HG02885 (cell line): ENCODE results near the gene NBL1.

ENCODE experiments used
- ATAC-seq: cut with Tn5 transposase; IDR thresholded peaks from one replicate; pipeline ENCODE4 v1.9.1; 2021; ENCODE audit warnings: mild to moderate bottlenecking; ENCODE audit not compliant: unreplicated experiment, poor library complexity

NBL1 gene, protein sequence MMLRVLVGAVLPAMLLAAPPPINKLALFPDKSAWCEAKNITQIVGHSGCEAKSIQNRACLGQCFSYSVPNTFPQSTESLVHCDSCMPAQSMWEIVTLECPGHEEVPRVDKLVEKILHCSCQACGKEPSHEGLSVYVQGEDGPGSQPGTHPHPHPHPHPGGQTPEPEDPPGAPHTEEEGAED

DNA sequence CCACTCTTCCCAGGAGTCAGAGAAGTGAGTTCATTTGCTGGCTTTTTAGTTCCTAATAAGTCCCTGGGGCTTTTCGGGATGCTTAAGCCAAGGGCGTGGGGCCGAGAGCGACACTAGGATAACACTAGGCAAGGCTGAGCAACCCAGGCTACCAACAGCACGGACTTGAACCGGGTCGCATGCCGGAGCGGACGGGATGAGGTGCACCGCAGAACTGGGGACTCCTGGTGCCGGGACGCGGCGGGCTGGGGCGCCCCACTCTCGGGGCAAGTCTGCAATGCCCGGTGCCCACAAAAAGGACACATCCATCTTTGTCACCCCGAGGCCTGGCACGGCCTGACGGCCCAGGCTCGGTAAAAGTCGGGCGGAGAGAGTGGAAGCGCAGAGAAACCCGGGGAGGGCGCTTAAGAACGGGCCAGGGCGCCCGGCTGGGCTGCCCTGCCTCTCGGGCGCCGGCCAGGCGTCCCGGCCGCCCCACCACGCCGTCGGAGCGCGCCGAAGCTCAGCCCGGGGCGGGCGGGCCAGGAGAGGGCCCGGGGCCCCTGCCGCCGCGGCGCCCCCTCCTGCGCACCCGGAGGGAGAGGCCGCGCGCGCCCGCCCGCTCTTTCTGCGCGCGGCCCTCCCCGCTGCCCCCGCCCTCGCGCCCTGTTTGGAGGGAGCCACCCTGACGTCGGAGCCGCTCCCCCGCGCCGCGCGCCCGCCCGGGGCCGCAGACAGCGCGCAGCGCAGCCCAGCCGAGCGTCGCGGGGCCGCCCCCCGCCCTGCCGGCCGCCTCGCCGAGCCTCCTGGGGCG, at the start of gene NBL1:
TSS of gene NBL1 (plus strand) at position 710 of the 793 bp plus-strand sequence. CDS start 10,720 bp downstream, outside the sequence.
- ATAC-seq, result peak; percentile 59

DNA sequence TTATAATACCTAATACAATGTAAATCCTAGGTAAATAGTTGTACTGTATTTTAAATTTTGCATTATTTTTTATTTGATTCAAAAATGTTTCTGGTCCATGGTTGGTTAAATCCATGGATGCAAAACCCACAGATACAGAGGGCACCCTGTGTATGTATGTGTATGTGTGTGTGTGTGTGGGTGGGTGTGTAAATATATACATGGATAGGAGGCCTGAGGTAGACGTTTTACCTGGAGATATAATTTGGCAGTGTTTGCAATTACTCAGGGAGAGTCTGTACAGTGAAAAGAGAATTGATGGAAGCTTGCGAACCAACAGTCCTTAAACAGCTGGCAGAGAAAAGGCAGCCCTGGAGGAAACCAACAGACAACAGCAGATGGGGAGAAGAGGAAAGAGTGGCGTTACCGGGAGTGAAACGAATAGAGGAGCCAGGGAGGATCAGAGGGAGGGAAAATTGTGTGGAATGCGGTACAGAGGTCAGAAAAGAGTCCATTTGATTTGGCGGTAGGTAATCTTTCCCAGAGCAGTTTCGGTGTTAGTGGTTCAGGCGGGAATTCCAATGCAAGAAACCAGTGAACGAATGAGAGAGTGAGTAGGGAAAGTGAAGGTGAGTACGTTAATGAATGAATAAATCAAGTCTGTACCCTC, 47.9 kb upstream of the NBL1 start:
- no peak for ATAC-seq

DNA sequence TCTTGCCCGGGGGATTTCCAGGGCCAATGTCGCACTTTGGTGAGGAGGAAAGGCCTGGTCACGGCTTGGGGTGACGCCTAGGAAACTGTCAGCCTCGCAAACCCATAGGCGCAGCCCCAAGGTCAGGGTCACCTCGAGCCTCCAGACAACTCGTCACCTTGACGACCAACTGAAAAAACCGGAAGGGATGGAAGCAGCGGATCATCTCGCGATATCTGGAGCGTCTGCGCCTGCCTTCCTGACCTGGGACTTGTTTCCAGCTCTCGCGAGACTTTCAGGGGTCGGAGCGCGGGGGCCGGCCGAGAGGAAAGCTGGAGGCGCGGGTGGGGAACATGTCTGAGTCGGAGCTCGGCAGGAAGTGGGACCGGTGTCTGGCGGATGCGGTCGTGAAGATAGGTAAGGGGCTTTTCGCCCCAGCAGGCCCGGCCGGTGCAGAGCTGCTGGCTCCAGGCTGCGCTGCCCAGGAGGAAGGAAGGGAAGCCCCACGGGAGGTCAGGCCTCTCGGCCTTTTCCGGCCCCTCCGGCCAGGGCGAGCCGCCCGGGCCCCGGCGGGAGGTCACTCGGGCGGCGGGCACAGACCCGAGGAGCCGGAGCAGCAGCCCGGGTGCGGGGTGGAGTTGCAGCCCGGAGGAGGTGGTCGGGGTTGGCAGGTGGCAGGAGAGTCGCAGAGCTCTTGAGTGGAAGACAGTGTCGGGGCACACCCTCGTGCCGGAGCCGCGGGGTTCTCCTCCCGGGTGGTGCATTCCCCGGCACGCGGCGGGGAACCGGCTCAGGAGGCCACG, 47.2 kb upstream of the NBL1 start:
- ATAC-seq, result peak; percentile 85

DNA sequence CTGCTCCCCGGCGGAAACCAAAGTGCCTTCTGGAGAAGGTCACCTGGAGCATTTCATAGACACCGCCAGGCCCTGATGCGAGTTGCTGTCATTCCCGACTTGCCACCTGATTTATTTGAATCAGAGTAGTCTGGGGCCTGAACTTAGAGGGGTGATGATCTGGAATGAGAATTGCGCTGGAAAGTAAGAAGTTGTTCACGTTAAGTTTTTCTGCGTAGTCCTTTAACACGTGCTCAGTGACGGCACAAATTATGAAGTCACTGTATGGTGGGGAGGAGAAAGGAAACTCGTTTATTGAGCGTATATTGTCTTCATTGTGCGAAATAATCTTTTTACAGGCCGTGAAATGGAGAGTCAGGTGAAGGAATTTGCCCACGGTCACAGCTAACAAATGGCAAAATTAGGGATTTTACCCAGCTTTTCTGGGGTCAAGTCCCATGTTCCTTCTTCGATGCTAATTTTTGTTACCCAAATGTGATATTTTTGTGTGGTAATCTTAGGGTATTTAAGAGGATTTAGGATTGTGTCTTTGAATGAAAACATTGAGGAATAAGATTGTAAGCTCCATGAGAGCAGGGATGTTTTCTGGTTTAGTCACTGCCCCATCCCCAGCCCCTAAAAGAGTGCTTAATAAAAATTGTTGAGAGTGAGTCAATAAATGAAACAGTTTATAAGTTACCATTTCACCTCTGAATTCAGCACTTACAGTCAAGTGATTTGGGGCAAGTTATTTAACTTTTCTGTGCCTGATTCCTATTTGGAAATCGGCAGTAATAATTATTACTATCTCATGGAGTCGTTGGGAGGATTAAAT, 46.4 kb upstream of the NBL1 start:
- ATAC-seq, result peak; percentile 5

DNA sequence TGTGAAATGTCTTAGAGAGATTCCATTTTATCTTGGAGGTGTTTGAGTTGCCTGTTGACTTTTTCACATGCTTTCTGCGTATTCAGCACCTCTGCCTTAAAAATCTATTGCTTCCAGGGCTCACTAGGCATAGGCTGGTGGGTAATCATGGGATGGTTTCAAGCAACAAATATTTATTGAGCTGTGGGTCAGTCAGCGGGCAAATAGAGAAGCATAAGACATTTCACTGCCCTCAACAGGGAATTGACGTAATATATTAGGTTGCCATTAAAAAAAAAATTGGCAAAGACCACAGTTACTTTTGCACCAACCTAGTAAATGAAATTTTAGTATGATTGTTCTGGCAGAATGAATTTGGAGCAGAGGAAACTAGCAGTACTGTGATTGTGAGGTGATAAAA, 44.3 kb upstream of the NBL1 start:
- no peak for ATAC-seq

DNA sequence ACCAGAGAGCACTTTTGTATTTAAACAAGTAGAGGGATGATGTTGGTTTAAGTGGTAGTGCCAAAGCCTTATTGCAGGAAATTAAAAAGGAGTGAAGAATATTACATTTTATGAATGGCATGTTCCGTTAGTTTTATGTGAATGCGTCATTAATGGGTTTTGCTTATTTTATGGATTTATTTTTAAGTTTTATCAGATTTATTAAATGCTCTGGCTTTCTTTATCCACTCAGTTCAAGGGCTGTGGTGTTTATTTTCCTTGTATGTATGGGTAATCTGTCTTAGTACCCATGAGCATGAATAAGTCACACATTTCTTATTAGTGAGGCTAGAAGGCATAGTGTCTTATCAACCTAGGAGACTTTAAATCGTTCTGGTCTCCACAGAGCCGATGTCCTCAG, 41.6 kb upstream of the NBL1 start:
- ATAC-seq, result no peak

DNA sequence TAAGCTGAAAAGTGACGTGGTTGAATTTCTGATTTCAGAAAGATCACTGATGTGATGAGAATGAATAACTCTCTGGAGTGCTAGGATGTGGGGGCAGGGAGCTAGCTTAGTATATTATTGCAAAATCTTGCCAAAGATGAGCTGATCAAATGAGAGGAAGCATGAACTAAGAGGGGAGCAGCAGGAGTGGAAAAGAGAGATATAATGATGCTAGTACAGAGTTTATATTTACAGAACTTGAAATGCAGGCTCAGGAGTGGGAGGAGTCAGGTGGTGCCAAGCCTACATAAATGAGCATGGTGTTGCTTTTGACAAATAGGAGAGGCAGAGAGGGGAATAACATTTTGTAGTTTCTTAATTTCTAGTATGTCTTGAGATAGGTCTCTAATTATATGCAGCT, 38.1 kb upstream of the NBL1 start:
- no peak for ATAC-seq

DNA sequence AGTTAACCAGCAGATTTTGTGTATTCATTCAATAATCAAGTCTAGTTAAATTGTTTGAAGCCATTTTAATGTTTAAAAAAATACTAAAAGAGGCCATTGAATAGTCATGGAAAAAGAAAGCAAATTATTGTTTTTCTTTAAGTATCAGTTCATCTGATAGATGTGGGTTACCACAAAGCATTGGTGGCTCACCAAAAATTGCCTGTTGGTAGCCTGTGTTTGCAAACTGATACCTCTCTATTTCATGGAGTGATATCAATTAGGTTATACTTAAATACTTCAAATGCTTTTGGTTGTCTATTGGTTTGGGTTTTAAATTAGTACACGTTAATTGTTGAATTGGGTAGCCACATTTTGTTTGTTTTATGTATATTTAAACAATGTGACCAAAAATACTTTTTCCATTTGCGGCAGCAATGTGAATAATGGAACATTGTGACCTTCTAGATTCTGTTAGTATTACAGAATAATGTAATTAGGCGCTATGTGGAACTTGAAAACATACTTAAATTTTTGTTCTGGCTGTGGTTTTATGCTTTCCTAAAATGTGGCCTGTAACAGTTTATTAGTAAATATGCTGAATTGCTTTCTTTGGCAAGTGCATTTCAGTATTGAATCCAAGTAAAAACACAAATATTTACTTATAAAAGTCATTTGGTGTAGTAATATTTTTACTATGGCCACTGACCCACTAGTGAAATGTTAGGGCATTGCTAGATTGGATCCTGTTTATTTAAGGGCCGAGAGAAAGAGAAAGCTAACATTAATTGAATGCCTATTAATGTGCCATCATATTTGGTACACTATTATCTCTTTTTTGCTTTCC, 37.1 kb upstream of the NBL1 start:
- no peak for ATAC-seq

DNA sequence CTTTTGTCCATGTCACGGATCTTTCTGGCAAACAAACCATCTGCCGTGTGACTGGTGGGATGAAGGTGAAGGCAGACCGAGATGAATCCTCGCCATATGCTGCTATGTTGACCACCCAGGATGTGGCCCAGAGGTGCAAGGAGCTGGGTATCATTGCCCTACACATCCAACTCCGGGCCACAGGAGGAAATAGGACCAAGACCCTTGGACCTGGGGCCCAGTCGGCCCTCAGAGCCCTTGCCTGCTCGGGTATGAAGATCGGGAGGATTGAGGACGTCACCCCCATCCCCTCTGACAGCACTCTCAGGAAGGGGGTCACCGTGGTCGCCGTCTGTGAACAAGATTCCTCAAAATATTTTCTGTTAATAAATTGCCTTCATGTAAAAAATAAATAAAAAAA, 35.9 kb upstream of the NBL1 start:
- no peak for ATAC-seq

DNA sequence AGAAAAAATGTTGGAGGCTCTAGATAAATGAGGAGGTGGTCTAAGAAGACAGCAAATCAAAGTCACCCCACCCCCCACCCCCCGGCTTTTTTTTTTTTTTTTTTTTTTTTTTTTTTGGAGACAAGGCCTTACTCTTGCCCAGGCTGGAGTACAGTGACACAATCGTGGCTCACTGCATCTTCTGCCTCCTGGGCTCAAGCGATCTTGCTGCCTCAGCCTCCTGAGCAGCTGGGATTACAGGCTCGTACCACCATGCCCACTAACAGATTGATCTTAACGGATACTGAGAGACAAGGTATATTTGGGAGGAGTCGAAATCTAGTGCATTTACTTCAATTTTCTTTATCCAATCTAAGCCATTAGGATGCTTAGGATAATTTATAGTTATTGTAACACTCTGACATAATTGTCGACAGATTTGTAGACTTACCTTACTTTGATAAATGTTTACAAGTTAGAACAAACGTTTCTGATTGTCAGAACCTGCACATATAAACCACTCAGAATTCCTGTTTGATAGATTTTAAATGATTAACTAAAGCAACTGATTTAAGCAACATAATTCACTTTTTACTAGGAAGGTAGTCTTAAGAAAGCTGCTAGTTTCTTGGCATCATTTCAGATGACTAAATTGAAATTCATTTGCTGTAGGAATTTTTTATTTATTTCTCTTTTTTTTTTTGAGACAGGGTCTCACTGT, 33.7 kb upstream of the NBL1 start:
- ATAC-seq, result no peak

DNA sequence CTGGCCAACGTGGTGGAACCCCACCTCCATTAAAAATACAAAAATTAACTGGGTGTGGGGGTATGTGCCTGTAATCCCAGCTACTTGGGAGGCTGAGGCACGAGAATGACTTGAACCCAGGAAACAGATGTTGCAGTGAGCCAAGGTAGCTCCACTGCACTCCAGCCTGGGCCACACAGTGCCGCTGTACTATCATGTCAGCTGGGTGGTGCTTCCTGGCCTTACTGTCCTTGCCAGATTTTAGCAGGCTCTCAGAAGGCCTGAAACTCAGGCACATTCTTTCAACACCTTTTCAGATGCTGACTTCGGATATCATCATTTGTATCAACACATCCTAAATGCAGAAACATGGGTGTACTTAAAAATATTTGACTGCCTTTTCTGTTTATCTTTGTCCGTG, 31.6 kb upstream of the NBL1 start:
- ATAC-seq, result no peak

DNA sequence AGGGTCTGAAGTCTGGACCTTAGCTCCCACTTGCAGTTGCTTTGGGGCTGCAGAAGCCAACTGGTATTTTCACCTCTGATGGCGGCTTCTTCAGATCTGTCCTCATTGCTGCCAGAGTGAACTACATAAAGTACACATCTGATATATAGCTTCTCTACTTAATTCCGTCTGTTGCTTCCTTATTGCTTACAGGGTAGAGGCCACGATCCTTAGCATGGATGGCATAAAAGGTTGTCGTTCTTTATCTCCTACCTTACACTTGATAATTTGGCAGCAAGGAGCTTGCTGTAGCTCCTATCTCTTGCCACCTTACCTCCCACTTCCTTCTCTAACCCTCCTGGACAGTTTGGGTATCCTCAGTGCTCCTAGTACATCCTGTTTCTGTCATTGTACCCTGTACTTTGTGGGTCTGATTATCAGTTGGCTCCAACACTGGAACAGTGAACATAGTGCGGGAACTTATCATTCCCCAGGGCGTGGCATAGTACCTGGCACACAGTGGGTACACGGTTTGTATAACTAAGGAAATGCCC, 30.9 kb upstream of the NBL1 start:
- no peak for ATAC-seq

DNA sequence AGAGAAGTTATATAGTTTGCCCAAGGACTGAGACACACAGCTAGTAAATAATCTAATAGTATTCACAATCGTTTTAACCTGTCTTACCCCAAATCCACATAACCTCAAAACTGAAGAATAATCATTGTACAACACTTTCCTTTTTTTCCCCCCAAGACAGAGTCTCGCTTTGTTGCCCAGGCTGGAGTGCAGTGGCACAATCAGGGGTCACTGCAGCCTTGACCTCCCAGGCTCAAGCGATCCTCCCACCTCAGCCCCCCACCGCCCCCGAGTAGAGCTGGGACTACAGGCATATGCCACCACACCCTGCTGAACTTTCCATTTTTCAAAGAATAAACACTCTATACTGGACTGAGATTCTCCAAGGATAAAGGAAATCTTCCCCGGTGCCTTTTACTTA, 28.7 kb upstream of the NBL1 start:
- no peak for ATAC-seq

DNA sequence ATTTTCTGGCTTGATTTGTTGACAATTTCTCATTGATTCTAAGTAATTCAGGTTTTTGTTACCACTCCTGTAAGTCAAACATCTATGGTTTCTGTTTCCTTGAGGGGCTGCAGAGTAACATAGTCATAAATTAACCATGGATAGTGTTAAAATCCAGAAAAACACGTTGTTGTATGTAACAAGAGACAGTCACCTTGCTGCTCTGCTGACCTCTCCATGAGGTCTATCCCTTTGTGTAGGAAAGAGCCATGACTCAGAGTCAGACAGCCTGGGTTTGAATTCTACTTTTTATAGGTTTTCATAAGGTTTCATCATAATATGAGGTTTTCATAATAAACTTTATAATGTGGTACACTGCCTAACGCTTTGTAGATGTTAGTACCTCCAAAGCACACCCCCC, 27.6 kb upstream of the NBL1 start:
- no peak for ATAC-seq

DNA sequence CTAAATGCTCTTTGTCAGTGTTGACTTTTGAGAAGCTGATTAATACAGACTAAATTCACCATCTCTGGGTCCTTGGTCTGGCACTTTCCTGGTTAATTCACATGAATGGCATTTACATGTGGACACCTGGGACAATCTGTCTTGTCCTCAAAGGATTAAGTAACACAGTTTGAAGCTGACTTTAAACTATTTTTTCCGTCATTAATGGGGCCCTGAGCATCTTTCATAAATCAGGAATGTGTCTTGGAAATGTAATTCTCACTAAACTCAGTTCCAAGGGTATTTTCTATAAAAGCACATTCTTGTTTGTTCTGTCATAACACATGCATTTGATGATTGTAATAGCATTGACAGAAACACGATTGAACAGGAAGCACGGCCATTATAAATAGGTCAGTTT, 26.7 kb upstream of the NBL1 start:
- ATAC-seq, result no peak

DNA sequence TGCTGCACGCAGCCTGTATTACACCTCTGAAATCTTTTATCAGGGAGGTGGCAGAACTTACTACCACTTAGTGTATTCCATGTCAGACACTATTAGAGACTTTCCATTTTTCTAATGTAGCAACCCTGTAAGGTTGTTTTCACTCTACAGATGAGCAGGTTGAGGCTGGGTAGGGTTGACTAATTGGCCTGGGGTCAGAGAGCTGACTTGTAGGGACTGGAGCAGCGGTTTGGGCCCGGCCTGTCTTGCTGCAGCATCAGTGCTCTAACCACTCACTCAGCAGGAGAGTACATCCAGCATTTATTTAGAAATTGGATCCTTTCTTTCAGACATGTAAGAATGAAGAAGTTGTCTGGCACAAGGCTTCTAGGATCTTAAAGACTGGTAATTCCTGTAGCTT, 25.7 kb upstream of the NBL1 start:
- ATAC-seq, result no peak

DNA sequence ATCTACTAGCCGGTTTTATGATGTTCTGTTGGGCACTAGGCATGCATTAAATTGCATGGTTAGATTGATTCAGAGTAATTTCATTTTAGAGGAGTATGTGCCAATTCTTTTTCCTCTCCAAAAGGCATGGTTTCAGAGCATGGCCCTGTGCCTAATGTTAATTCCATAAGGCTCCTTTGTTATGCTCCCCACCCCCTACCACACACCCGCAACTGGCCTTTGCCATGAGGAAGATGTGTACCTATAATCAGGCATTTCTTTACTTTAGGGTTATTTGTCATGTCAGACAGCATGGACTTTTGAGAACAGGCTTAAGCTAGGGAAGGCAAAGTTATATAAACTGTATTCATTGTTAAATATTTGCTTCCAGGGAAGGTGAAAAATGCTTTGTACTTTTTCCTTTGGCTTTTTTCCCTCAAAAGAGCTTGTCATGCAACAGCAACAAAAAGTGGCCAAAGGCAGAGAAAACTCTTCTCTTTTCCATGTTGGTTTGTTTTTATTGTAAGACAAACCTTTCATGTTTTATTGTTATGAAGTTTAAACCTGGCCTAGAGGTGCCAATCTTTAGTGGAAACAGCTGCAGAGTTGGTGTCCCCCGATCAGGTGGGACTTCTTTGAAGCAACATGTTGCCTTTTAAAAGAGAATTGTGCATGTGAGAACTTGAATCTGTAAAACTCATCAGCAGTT, 24.3 kb upstream of the NBL1 start:
- no peak for ATAC-seq

DNA sequence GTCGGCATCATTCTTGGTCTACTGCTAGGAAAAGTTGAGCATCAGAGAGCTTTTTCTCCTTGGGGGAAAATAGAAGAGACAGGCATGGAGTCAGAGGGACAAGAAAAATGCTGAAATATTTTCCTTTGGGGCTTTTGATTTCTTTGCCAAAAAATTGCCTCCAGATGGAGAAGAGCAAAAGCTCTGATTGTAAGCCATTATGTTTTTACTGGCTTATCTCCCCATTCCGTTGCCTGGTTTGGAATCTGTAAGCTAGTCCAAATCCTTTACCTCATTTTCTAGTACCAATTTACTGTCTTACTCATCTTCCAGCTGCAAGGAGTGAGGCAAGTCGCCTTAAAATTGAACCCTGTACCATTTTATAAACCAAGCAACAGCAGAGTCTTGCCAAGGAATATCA, 23.3 kb upstream of the NBL1 start:
- no peak for ATAC-seq
